Measurements from ENCODE around the gene PGAM5. TPM values are rescaled to one million over a fixed set of nuclear protein-coding genes. Genes with fewer than 3 reads are reported as not detected.
A peak's percentile ranks its signal among the peaks of the same experiment; 100 is the strongest.
"Not testable (repeated sequence)": the region's sequence is repeated elsewhere in the genome, so short reads cannot be mapped to it uniquely, and the experiment has no call there.

Gene PGAM5
- polyA plus RNA-seq, 12 donors: 15.7 to 21.5 (median 18.9) TPM; not detected in 1

DNA sequence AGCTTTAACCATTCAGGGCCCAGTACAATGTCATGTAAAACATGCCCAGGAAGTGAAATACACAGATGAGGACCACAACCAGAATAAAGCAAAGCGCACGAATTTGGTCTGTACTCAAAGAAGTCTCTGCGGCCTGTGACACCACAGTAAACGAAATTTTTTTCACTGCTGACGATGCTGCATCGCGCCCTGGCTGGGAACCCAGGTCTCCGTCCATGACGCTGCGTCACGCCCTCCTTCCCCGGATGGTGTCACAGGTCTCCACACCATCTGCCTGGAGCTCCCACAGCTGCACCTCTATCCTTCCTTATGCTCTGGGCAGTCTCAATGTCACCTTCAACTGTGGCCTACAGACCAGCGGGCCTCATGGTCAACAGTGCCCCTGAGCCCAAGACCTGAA lies 33.2 kb downstream of the PGAM5 start:
- no peak for DNase-seq

DNA sequence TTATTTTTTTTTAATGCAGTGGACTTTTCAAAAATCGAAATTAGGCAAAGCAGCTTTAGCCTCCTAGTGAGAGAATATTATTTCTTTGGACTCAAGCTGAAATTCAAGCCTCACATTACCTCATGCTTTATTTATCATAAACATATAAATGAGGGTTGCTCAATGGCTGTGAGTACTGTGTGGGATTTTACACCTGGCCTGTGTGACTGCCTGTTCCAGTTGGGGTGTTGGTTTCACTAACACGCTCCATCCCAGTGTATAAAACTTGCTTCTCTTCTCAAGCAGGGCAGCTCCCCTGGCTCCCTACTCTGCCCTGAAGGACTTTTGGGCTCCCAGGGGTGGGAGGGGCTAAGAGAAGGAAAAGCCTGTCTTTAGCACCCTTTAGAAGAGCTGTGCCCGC lies 36.0 kb downstream of the PGAM5 start:
- DNase-seq: no peak

DNA sequence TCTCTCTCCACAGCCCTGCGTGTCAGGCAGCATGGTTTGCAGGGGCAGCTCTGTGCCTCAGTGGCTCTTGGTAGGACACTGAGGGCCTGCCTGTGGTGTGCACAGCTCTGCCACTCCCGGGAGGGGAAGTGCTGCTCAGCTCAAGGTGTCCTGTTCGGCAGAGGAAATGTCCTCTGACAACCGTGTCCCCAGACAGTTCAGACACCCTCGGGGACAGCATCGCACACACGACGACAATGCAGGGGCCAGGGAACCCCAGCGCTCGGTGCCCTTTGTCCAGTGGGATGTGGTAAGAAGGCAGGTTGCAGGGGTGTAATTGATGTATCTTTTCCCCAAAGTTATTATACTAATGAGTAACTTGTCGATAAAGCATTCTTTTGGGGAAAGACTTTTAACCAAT lies 36.8 kb downstream of the PGAM5 start:
- DNase-seq: no peak

DNA sequence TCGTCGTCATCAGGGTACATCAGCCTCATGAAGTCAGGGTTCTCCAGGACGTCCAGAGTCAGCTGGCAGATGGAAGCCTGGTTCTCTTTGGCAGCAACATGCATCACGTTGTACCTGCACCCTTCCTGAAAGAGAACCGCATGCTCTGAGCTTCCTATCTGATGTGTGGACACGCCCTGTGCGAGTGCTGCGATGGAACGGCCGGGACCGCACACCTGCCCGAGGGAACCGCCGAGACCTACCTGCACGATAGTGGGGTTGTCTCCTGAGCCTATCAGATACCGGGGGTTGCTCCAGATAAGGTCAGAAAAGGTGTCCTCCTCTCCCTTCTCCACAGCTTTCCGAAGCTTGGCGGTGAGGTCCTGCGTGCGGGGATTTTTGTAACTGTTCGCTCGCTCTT lies 37.3 kb downstream of the PGAM5 start:
- DNase-seq: no peak

DNA sequence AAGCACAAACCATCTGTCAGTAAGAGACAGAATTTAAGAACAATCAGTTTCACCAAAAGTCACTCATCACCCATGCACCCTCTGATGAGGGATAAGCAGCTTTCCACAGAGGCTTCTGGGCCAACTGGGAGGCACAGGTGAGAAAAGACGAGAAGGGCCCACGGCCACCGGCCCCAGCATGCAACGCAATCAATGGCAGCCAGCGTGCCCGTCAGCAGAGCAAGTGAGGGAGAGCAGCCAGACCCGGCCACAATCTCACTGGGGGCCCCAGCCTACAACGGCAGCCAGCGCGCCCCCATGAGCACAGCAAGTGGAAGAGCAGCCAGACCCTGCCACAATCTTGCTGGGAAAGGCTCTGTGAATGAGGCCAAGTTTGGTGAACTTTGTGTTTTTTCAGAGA lies 37.7 kb downstream of the PGAM5 start:
- no peak for DNase-seq

GRCh38 chr12:132753670-132754069 lies 43.0 kb downstream of the PGAM5 start:
- not testable (repeated sequence) for DNase-seq

DNA sequence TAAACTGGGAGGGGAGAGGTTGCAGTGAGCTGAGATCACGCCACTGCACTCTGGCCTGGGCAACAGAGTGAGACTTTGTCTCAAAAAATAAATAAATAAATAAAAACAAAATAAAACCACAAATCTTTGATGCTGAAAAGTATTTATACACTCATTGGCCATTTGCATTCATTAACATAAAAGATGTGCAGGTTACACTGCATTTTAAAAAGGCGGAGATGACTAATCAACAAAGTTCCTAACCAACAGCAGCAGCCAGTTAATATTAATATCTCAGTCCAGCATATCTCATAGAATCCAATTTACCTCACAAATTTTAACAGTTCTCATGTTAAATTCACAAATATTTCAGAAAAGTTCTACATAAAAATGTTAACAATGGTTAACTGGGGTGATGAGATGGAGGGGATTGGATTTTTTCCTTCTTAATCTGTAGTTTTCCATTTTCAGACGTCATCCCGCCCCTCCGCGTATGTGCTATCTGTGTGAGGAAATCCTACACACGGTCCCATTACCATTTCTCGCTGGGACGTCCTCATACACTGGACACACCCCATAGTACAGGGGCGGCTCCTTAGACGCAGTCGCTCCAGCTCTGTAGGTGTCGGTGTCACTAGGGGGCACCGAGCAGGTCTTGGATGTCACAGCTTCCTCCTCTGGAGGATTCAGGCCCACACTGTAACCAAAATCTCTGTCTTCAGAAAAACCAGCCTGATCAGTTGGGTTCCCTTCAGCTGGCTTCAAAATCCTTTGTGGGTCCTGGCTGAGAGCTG lies 43.7 kb downstream of the PGAM5 start:
- DNase-seq: no peak

DNA sequence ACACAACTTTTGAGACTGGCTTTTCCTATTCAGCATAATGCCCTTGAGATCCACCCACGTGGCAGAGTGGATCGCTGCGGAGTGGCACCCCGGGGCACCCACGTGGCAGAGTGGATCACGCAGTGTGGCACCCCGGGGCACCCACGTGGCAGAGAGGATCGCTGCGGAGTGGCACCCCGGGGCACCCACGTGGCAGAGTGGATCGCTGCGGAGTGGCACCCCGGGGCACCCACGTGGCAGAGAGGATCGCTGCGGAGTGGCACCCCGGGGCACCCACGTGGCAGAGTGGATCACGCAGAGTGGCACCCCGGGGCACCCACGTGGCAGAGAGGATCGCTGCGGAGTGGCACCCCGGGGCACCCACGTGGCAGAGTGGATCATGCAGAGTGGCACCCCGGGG lies 48.2 kb downstream of the PGAM5 start:
- DNase-seq: not testable (repeated sequence)

DNA sequence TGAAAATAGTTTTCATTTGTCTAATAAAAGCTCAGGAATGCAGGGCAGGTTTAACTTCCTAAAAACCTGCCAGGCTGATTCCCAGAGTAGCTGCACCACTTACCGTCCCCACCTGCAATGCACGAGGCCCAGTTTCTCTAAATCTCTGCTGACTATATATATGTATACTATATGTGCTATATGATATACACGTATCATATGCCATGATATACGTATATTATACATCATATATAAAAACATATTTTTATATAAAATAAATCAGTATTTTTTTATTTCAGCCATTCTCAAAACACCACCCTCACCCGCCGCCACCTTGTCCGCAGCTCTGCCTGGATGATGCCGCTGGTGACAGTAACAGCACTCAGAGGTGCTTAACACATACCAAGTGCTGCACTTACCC lies 48.7 kb downstream of the PGAM5 start:
- no peak for DNase-seq

DNA sequence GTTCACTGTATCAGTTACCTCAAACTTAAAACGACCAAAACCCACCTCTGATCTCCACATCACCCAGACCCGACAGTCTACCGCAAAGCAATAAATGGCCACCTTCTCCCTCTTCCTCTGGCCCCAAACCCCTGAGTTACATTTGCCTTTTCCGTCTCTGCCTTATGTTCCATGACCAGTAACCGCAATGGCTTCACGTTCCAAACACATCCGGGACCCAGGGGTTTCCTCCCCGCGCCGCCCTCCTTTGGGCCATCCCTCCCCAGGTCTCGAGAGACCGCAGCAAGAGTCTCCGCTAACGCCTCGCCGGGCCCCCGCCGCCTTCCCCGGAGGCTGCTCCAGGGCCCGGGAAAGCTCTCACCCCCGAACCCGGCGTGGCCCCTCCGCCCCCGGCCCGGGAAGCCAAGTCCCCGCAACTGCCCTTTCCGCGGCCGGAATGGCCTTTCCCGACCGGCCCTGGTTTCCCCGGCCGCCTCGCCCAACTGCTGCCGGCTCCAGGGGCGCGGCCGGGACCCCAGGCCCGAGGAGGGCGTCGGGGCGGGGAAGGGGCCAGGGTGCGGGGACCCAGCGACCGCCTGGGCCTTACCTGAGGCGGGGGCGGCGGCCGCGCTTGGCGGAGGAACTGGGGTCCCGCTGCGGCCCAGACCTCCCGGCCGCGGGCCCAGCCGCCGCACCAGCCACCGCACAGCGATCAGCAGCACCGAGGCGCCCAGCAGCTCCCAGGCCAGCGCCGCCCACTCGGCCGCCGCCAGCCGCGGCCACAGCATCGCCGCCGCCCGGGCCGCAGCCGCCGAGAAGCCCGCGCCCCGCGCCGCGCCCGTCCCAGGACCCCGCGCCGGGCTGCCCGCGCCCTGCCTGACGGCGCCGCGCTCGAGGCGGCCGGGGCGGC lies 50.6 kb downstream of the PGAM5 start, which contains the start of gene ANKLE2:
ANKLE2 (minus strand) TSS at position 801 of the 889 bp plus-strand sequence; CDS start at position 767, 34 bp downstream.
- DNase-seq: no peak

DNA sequence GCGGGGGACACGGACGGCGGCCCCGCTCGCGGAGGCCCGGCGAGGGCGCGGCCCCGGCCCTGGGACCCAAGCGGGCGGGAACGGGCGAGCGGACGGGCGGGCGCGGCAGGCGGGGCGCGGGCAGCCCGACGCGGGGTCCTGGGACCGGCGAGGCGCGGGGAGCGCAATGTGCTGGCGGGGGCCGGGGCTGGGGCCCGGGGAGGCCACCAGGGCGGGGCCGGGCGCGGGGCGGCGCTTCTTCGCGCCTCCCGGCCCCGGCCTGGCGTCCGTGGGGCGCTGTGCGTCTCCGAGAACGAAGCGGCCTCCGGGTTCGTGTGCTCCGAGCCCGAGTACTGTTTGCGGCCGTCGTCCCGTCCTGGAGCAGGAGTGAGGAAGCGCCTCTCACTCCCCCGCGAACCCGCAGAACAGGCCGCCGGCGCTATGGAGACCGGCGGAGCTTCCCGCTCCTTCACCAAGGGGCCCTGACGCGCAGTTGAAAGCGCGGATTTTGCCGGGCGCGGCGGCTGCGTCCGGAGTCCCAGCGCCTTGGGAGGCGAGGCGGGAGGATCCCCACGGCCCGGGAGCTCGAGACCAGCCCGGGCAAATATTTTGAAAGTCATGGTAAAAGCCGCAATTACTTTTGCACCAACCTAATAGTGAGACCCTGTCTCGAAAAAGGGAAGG lies 51.4 kb downstream of the PGAM5 start:
- peak; percentile 87 for DNase-seq

- no peak for DNase-seq
Measured at GRCh38 chr12:132764231-132764630, 53.6 kb downstream of the PGAM5 start.

DNA sequence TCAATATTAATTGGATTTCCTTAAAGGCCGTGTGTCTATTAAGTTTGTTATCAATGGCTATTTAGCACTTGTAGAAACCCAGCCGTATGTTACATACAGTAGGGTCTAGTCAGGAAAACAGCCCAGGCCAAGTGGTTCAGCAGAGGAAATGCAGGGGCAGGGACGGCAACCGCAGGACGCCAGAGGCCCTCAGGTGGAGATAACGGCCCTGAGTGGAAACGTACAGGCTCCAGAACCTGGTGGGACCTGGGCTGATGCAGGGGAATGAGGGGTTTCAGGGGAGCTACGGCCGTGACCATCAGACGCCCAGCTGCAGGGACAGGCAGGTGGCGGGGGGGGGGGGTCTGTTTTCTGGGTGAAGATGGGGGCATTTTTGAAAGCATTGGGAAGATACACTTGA lies 54.7 kb downstream of the PGAM5 start:
- DNase-seq: no peak

GRCh38 chr12:132766380-132767085 lies 55.9 kb downstream of the PGAM5 start:
- DNase-seq: peak; percentile 38

DNA sequence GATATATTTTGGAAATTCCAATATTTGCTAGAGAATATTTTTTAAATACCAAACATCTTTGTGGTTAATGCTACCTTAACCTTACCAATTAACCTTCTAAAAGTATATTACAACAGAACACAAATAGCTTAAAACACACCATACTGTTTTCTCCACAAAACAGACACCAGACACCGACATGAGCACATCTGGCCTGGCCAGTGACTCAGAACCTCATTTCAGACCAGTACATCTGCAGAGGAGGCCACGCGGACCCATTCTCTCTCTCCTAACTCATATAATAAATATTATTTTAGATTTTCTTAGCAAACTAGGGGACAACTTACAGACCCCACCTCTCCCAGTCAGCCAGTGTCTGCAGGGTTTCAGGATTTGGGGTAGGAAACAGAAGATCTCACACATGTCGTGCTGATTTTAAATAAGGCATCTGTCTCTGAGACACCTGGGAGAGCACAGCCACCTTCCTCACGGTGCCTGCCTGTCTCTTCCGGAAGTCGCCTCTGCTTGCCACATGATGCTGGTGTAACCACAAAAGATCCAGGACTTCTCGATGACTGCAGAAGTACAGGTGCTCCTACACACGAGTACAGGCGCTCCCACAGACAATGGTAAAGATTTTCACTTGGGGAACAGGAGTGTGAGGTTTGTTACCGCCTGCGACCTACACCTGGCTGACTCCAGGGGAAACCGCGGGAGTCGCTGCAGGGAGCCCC lies 60.6 kb downstream of the PGAM5 start:
- no peak for DNase-seq

Other genes starting within 250 kb of the PGAM5 start
- 100 to 1,000 TPM in 1 of 12 donors, 10 to 100 TPM in 10, not detected in 1; 30.7 to 124 (median 35.5) TPM for gene FBRSL1, start 220.7 kb upstream of the PGAM5 start, polyA plus RNA-seq (ENCODE audit: insufficient read length in 12 of 12)
- gene LRCOL1, start 100.3 kb upstream of the PGAM5 start, polyA plus RNA-seq (ENCODE audit: insufficient read length in 12 of 12): under 1 TPM in 7 of 12 donors, not detected in 5; 0.24 to 0.52 (median 0.42) TPM
- under 1 TPM in 1 of 12 donors, not detected in 11; 0.87 TPM for gene P2RX2, start 92.1 kb upstream of the PGAM5 start, polyA plus RNA-seq (ENCODE audit: insufficient read length in 12 of 12)
- 10 to 100 TPM in 11 of 12 donors, not detected in 1; 20.6 to 61.5 (median 27.2) TPM for gene POLE, start 23.5 kb upstream of the PGAM5 start, polyA plus RNA-seq (ENCODE audit: insufficient read length in 12 of 12)
- 10 to 100 TPM in 11 of 12 donors, not detected in 1; 12.6 to 26.6 (median 17.2) TPM for gene PXMP2, start 23.3 kb upstream of the PGAM5 start, polyA plus RNA-seq (ENCODE audit: insufficient read length in 12 of 12)
- gene ANKLE2, start 51.0 kb downstream of the PGAM5 start, polyA plus RNA-seq (ENCODE audit: insufficient read length in 12 of 12): 10 to 100 TPM in 11 of 12 donors, not detected in 1; 28.4 to 66.6 (median 44.2) TPM
- 10 to 100 TPM in 11 of 12 donors, not detected in 1; 29.6 to 59.2 (median 43.8) TPM for gene GOLGA3, start 118.0 kb downstream of the PGAM5 start, polyA plus RNA-seq (ENCODE audit: insufficient read length in 12 of 12)
- 10 to 100 TPM in 11 of 12 donors, not detected in 1; 14.0 to 31.7 (median 20.6) TPM for gene CHFR, start 176.8 kb downstream of the PGAM5 start, polyA plus RNA-seq (ENCODE audit: insufficient read length in 12 of 12)
- gene ZNF605, start 245.5 kb downstream of the PGAM5 start, polyA plus RNA-seq (ENCODE audit: insufficient read length in 12 of 12): 10 to 100 TPM in 11 of 12 donors, not detected in 1; 10.3 to 23.0 (median 14.9) TPM

Data from muscle of arm (tissue), 12 donors.